ENCODE measurements around the gene CCNT1.

CCNT1 gene

DNA sequence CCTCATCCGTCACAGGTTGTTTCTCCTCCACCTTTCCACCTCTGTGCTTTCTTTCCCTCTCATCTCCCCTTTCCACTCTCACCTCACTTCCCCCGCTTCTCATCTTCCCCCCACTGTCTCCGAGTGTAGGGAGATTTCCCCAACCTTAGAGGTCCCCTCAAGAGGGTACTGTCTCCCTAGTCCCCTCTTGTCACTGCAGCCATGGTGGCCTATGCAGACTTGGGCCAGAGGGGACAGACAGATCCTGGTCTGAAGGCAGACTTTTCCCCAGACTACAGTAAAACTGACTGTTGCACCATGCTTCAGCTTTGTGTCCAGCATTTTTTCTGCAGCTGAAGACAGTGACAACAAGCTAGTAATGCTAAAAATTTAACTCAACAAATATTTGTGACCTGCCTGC is 75.7 kb downstream of the CCNT1 start:
- Mint-ChIP-seq H3K4me3 (no peak overlapping the region), H3K4me1 (no peaks in the 10 kb centered on the region), H3K9me3 (peaks cover 49% of the 10 kb centered on the region), H3K27me3 (ENCODE audit: low read depth, poor library complexity) (peaks cover 6% of the 10 kb centered on the region), H3K36me3 (ENCODE audit: low read depth) (peaks cover 59% of the 10 kb centered on the region), H3K27ac (no peak overlapping the region)
- DNase-seq, result no peak
- no peak for TF ChIP-seq CTCF (IDR thresholded peaks at IDR 0.05)

DNA sequence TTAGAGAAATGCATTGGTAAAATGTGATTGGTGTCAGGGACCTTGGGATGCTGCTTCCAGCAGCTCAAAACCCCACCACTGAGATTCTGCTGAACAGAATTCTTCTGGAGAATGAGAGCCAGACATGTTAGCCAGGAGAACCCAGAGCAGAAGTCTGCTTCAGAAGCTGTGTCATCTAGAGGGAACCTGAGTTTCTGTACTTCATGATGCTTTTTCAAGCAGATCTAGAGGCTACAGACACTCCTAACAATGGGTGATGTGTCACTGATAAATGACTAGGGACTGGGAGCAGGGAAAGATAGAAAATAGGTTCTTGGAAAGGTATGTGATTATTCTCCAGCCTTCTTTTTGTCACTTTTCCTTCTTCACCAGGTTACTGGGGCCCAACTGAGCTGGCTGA is 76.1 kb downstream of the CCNT1 start:
- H3K4me3 Mint-ChIP-seq, result no peak overlapping the region
- TF ChIP-seq CTCF (IDR thresholded peaks at IDR 0.05), result no peak
- H3K36me3 Mint-ChIP-seq (ENCODE audit: low read depth), result peaks cover 54% of the 10 kb centered on the region
- H3K27ac Mint-ChIP-seq, result no peak overlapping the region
- H3K27me3 Mint-ChIP-seq (ENCODE audit: low read depth, poor library complexity), result peaks cover 6% of the 10 kb centered on the region
- H3K9me3 Mint-ChIP-seq, result peaks cover 49% of the 10 kb centered on the region
- no peak for DNase-seq
- no peaks in the 10 kb centered on the region for H3K4me1 Mint-ChIP-seq

Measured in nephron progenitor cell (in vitro differentiated cells).